NCI-H1048 (cell line): ENCODE results near the gene ZNF487.
"Not testable (repeated sequence)": the region's sequence is repeated elsewhere in the genome, so short reads cannot be mapped to it uniquely, and the experiment has no call there.

Experiments
- DNase-seq: peaks from one replicate; lab custom pipeline; 2025; lab: John Stamatoyannopoulos, UW

ZNF487 gene

GRCh38 chr10:43404704-43405084, 32.2 kb upstream of the ZNF487 start:
- DNase-seq = no peak

- no peak for DNase-seq
Observed at GRCh38 chr10:43407148-43407575, 29.7 kb upstream of the ZNF487 start.

- peak; percentile 84 for DNase-seq
Observed at GRCh38 chr10:43407576-43408330, 29.2 kb upstream of the ZNF487 start.

- no peak for DNase-seq
Observed at GRCh38 chr10:43408331-43408709, 28.6 kb upstream of the ZNF487 start.

- DNase-seq = peak; percentile 80
Observed at GRCh38 chr10:43408710-43409384, 28.1 kb upstream of the ZNF487 start, which contains the start of gene HNRNPF. Gene HNRNPF (minus strand): TSS chr10:43409186. CDS start chr10:43387884, 21,302 bp downstream.

- DNase-seq = no peak
Observed at GRCh38 chr10:43409385-43410109, 27.4 kb upstream of the ZNF487 start.

GRCh38 chr10:43410345-43410744, 26.6 kb upstream of the ZNF487 start:
- no peak for DNase-seq

GRCh38 chr10:43411536-43411935, 25.4 kb upstream of the ZNF487 start:
- DNase-seq = no peak

- DNase-seq = no peak
Observed at GRCh38 chr10:43415544-43415943, 21.4 kb upstream of the ZNF487 start.

- DNase-seq = no peak
Observed at GRCh38 chr10:43417950-43418768, 18.8 kb upstream of the ZNF487 start.

GRCh38 chr10:43419997-43420368, 16.9 kb upstream of the ZNF487 start:
- no peak for DNase-seq

- no peak for DNase-seq
Observed at GRCh38 chr10:43420369-43421200, 16.3 kb upstream of the ZNF487 start.

- DNase-seq = no peak
Observed at GRCh38 chr10:43421201-43421507, 15.8 kb upstream of the ZNF487 start.

- no peak for DNase-seq
Observed at GRCh38 chr10:43421519-43421918, 15.4 kb upstream of the ZNF487 start.

- not testable (repeated sequence) for DNase-seq
Observed at GRCh38 chr10:43421944-43422343, 15.0 kb upstream of the ZNF487 start.

GRCh38 chr10:43424416-43424815, 12.5 kb upstream of the ZNF487 start:
- DNase-seq = no peak

GRCh38 chr10:43426476-43426875, 10.4 kb upstream of the ZNF487 start:
- not testable (repeated sequence) for DNase-seq

- no peak for DNase-seq
Observed at GRCh38 chr10:43427166-43427825, 9.6 kb upstream of the ZNF487 start.

- DNase-seq = no peak
Observed at GRCh38 chr10:43430926-43431663, 5.8 kb upstream of the ZNF487 start.
